ENCODE data around the gene PUS3.
A peak's percentile ranks its signal among the peaks of the same experiment; 100 is the strongest.

Gene PUS3

GRCh38 chr11:125945011-125945796 is 42.2 kb upstream of the PUS3 start:
- no peak for TF ChIP-seq GATA3 (IDR thresholded peaks at IDR 0.05; ENCODE audit: low read depth, low read length)

DNA sequence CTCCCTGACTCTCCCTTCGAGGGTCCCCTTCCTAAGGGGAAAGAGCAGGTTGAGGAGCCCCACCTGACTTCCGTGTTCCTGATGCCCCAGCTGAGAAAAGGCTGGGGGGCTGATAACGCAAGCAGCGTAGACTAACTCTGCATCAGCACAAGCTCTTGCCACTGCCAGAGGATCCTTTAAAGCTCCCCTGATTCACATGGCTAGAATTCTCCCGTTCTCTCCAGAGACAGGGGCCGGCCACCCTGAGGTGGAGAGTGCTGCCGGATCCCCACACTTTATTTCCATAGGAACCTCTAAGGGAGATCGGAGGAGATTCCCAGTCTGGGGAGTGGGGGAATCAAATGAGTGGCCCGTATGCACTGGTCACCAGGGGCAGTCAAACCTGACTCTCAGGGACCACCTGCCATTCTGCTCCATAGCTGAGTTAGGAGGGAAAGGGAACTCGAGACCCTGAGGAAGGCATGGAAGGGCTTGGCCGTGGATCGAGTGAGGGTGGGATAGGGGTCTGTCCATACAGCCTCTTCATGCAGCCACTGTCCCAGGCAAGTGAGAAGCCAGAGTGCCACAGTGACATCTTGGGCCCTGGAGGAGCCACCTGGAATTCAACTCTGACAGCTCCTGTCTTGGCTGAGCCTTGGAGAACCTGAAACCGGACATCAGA is 41.5 kb upstream of the PUS3 start:
- TF ChIP-seq GATA2 (IDR thresholded peaks at IDR 0.05; ENCODE audit: low read depth, low read length) (no peak), GATA3 (IDR thresholded peaks at IDR 0.05; ENCODE audit: low read depth, low read length) (no peak)

GRCh38 chr11:125943661-125944349 is 40.8 kb upstream of the PUS3 start:
- TF ChIP-seq GATA2 (IDR thresholded peaks at IDR 0.05; ENCODE audit: low read depth, low read length), result no peak
- no peak for TF ChIP-seq GATA3 (IDR thresholded peaks at IDR 0.05; ENCODE audit: low read depth, low read length)

GRCh38 chr11:125942771-125943428 is 39.9 kb upstream of the PUS3 start:
- TF ChIP-seq GATA3 (IDR thresholded peaks at IDR 0.05; ENCODE audit: low read depth, low read length) (no peak), GATA2 (IDR thresholded peaks at IDR 0.05; ENCODE audit: low read depth, low read length) (no peak)

DNA sequence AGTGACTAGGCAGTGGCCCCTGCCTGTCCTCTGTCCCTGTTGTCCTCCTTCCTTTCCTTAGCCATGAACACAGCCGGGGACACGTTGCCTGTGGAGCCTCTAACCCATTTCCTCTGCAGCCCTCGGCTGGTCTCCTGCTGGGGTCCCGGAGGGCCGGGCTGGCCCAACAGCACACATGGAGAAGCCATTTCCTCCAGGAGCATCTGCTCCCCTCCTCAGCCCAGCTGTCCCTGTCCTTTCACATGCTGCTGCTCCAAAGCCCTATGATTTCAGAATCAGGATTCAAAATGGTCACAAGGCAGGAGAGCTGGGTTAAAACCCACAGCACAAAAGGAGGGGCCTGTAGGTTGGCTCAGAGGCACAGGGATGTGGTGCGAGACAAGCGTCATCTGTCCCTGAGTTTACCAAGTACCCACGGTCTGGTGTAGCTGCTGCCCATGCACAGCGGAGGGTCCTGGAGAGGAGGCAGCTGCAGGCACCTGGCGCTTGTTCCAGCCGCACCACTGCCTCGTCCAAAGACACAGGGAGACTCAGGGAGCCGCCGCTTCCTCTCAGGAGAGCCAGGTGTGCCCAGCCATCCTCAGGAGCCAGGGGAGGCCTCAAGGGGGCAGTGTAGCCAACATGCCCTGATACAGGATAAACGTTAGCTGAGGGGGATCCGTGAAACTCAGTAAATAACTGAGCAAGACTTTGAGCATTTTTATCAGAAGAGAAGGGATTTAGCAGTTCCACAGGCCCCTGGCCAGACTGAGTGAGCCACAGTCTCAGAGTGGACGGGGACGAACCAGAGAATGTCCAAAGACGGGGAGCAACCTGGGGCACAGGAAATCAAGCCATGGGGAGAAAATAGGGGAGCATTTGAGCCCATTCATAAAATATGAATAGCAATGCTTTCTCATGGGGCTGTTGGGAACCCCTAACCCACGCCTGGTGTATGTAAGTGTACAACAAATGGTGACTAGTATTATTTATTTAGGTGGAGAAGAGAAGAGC is 38.9 kb upstream of the PUS3 start:
- TF ChIP-seq GATA3 (IDR thresholded peaks at IDR 0.05; ENCODE audit: low read depth, low read length), result no peak
- no peak for TF ChIP-seq GATA2 (IDR thresholded peaks at IDR 0.05; ENCODE audit: low read depth, low read length)

DNA sequence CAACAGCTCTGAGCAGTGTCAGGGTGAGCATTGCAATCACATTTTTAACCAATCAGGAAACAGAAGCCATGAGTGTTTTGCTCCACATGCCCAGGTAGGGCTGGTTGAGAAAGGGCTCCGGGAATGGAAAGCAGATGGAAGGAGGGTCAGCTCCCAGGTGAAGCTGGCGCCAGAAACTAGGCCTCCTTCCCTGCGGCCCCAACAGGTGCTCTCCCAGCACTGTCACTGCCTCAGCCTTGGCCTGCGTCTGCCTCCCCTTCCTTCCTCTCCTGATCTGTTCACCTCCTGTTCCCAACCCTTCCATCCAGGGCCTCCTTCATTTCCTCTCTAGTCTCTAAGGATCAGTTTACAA is 38.2 kb upstream of the PUS3 start:
- TF ChIP-seq GATA2 (IDR thresholded peaks at IDR 0.05; ENCODE audit: low read depth, low read length) (no peak), GATA3 (IDR thresholded peaks at IDR 0.05; ENCODE audit: low read depth, low read length) (no peak)

- TF ChIP-seq GATA3 (IDR thresholded peaks at IDR 0.05; ENCODE audit: low read depth, low read length), result no peak
Measured at GRCh38 chr11:125940145-125940544, 37.1 kb upstream of the PUS3 start.

DNA sequence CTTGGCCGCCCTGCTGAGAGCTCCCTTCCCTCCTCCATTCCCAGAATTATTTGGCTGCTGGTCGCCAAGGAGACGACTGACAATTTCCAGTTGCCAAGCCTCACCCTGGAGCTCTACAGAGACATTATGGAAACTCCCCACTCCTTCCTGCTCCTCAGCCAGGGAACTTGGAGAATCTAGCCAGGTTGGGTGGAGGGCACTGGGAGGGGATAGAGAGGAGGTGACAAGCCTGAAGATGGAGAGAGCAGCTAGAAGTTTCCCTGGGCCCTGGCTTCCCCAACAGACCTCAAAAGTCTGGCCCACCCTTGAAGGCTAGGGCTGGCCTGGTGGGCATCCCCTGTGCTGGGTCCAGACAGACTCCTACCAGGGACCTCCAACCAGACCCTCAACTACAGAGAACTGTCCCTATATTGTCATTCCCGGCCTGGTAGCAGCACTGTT is 36.1 kb upstream of the PUS3 start:
- TF ChIP-seq GATA3 (IDR thresholded peaks at IDR 0.05; ENCODE audit: low read depth, low read length), result no peak
- TF ChIP-seq GATA2 (IDR thresholded peaks at IDR 0.05; ENCODE audit: low read depth, low read length), result no peak

GRCh38 chr11:125938418-125938817 is 35.4 kb upstream of the PUS3 start:
- no peak for TF ChIP-seq GATA2 (IDR thresholded peaks at IDR 0.05; ENCODE audit: low read depth, low read length)
- TF ChIP-seq GATA3 (IDR thresholded peaks at IDR 0.05; ENCODE audit: low read depth, low read length), result no peak

GRCh38 chr11:125935618-125936199 is 32.7 kb upstream of the PUS3 start:
- TF ChIP-seq GATA2 (IDR thresholded peaks at IDR 0.05; ENCODE audit: low read depth, low read length) (peak; percentile 57; the same call in 1 of the 2 replicates), GATA3 (IDR thresholded peaks at IDR 0.05; ENCODE audit: low read depth, low read length) (no peak)

DNA sequence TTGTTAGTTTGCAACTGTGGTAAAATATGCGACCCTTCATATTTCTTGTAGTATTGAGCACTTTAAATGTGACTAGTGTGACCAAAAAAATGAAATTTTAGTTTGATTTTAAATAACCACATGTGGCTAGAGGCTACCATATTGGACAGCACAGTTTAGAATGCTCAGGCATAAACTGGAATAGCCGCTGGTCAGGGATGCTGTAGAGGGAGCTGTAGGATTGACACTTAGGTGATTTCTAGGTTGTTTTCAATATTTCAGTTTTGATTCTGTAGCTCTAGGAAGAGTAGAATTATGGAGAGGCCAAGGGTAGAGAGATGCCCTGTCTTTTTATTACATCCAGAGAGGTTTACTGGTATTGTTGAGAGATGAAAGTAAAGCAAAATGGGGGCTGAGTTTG is 32.0 kb upstream of the PUS3 start:
- TF ChIP-seq GATA3 (IDR thresholded peaks at IDR 0.05; ENCODE audit: low read depth, low read length) (no peak), GATA2 (IDR thresholded peaks at IDR 0.05; ENCODE audit: low read depth, low read length) (no peak)

DNA sequence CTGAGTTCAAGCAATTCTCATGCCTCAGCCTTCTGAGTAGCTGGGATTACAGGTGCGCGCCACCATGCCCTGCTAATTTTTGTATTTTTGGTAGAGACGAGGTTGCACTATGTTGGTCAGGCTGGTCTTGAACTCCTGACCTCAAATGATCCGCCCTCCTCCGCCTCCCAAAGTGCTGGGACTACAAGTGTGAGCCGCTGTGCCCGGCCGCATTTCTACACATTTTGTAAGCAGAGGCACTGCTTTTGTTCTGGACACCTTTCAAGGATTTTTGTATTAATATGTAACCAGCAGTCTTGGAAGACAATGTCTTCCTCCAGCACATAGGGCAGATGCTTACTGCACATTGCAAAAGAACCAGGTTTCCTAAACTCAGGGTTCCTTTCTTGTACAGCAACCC is 31.5 kb upstream of the PUS3 start:
- TF ChIP-seq GATA3 (IDR thresholded peaks at IDR 0.05; ENCODE audit: low read depth, low read length) (no peak), GATA2 (IDR thresholded peaks at IDR 0.05; ENCODE audit: low read depth, low read length) (no peak)
